Measurements from ENCODE around the gene TRIM17.

The TRIM17 gene

GRCh38 chr1:228415853-228416216 is 826 bp downstream of the TRIM17 start:
- DNase-seq, result no peak

GRCh38 chr1:228415221-228415620 is 1.4 kb downstream of the TRIM17 start:
- DNase-seq, result no peak

DNA sequence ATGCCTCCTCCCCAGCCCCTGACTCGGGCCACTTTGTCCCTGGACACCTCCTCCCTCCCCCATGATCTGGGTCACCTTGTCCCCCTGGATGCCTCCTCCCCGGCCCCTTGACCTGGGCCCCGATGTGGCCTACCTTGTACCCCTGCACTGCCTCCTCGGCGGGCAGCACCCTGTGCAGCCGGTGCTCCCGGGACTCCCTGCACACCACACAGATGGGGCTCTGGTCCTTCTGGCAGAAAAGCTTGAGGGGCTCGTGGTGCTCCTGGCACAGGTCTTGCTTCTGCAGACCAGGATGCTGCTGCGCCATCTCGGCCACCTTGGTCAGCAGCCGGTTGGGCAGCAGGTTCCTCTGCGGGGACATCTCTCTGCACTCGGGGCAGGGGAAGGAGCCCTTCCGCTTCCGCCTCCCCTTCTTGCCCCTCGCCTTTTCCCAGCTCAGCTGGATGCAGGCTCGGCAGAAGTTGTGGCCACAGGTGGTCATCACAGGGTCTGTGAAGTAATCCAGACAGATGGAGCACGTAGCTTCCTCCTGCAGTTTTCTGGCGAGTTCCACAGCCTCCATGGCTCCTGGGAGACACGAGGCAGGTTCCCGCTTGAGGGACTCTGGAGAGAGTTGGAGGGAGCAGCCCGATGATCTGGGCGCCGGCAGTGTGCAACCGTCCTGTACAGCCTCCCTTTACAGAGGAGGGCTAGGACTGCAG is 2.0 kb downstream of the TRIM17 start:
- DNase-seq, result no peak

GRCh38 chr1:228413241-228414010 is 3.2 kb downstream of the TRIM17 start:
- DNase-seq, result no peak

- DNase-seq, result no peak
Measured at GRCh38 chr1:228411548-228412430, 4.9 kb downstream of the TRIM17 start.

- no peak for DNase-seq
Measured at GRCh38 chr1:228411121-228411520, 5.5 kb downstream of the TRIM17 start.

- no peak for DNase-seq
Measured at GRCh38 chr1:228410671-228411070, 6.0 kb downstream of the TRIM17 start.

- DNase-seq, result no peak
Measured at GRCh38 chr1:228410015-228410414, 6.6 kb downstream of the TRIM17 start.

- no peak for DNase-seq
Measured at GRCh38 chr1:228408869-228409805, 7.5 kb downstream of the TRIM17 start.

- DNase-seq, result no peak
Measured at GRCh38 chr1:228408041-228408868, 8.4 kb downstream of the TRIM17 start.

GRCh38 chr1:228407106-228408040 is 9.3 kb downstream of the TRIM17 start:
- no peak for DNase-seq

DNA sequence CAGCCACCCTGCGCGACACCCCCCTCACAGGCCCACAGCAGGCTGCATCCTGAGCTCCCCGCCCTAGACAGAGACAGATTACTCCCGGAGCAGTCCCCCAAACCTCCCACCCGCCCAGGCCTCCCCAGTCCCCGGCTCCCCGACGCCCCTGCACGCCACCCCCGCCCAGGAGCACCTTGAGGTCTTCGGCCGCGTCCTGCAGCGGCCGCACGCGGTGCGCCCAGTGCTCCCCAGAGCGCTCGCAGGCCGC is 10.8 kb downstream of the TRIM17 start:
- DNase-seq, result no peak

GRCh38 chr1:228405200-228405978 is 11.3 kb downstream of the TRIM17 start:
- DNase-seq, result no peak

DNA sequence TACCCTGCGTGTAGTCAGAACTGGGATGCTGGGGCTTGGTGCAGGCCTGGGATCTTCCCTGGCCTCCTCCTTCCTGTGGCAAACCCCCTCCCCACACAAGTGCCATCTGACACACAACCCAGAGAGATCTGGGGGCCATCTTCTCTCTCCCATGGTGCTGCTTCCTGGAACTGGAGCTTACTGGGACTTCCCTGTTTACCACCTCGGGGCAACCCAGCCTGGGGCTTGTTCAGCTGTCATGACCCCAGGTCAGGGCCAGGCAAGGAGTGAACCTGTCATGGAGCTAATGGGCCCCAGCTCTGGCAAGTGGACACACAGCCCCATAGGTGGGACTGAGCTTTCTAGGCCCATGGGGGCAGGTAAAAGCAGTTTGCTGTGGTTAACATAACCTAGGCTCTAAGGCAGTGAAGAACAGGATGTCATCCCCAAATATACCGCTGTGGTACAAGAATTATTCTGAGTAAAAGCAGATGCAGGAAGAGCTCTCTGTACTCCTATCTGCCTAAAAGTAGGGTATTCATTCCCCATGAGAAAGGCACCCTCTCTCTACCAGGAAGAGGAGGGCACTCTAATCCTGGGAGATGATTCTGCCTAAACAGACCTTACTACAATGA is 12.4 kb downstream of the TRIM17 start:
- DNase-seq, result no peak

GRCh38 chr1:228403231-228403631 is 13.4 kb downstream of the TRIM17 start:
- DNase-seq, result no peak

- DNase-seq, result no peak
Measured at GRCh38 chr1:228402641-228403025, 14.0 kb downstream of the TRIM17 start.

GRCh38 chr1:228401782-228402640 is 14.7 kb downstream of the TRIM17 start:
- no peak for DNase-seq

Data from activated CD4-positive, alpha-beta T cell treated with anti-CD3 and anti-CD28 coated beads, Interleukin-2, amount 50 U/mL, for 4 hours (primary cell).